SH-SY5Y (cell line): ENCODE data around the gene RAB3C.

Source experiments
- GATA2 ChIP-seq: IDR thresholded peaks from 2 replicates; pipeline ENCODE4 v1.6.1; 2011; ENCODE audit warnings: mild to moderate bottlenecking, low read depth, low read length
- GATA3 ChIP-seq: IDR thresholded peaks from 2 replicates; pipeline ENCODE4 v1.6.1; 2011; ENCODE audit warnings: low read depth, mild to moderate bottlenecking, low read length, moderate library complexity

The RAB3C gene

DNA sequence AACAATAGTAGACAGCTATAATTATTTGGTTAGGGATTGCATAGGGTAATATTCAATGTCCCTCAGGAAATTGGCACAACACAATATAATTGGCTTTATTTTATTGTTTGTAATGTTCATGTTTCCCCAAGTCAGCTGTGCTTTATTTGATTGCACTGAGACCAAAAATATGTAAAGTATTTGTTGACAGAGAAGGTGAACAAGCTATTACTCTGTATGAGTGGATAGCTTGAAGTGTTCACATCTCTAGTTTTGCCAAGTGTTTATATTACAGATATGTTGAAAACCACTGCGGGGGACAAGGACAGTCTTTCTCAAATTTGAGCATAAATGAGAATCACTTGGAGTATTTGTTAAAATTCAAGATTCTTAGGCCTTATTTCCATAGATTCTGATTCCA lies 83.3 kb downstream of the RAB3C start:
- no peak for TF ChIP-seq GATA2
- TF ChIP-seq GATA3: no peak

GRCh38 chr5:58666598-58667581 lies 84.0 kb downstream of the RAB3C start:
- TF ChIP-seq GATA2: no peak
- TF ChIP-seq GATA3: no peak

GRCh38 chr5:58670582-58670981 lies 87.7 kb downstream of the RAB3C start:
- TF ChIP-seq GATA3 (no peak), GATA2 (no peak)

- TF ChIP-seq GATA2 (no peak), GATA3 (no peak)
Measured at GRCh38 chr5:58671155-58671554, 88.3 kb downstream of the RAB3C start.

- TF ChIP-seq GATA2: no peak
- no peak for TF ChIP-seq GATA3
Measured at GRCh38 chr5:58672521-58672920, 89.6 kb downstream of the RAB3C start.

- TF ChIP-seq GATA2 (no peak), GATA3 (no peak)
Measured at GRCh38 chr5:58674070-58674469, 91.2 kb downstream of the RAB3C start.

- no peak for TF ChIP-seq GATA2
- no peak for TF ChIP-seq GATA3
Measured at GRCh38 chr5:58674711-58675110, 91.8 kb downstream of the RAB3C start.

DNA sequence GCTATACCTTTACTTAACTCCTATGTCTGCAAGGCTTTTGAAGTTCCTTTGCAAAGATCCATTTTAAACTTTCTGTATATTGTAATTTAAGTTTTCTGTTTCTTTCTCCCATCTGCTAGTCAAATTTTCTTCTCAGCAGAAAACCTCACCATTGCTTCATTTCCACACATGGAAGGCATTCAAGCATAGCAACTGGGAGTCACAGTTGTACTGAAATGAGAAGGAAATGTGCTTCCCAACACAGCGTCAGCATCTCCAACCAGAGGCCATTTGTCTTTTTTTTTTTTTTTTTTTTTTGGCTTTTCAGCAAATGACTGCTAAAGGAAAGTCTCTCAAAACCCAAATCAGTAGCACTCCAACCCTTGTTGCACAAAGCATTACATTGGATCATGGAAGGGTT lies 92.5 kb downstream of the RAB3C start:
- TF ChIP-seq GATA3: no peak
- no peak for TF ChIP-seq GATA2

DNA sequence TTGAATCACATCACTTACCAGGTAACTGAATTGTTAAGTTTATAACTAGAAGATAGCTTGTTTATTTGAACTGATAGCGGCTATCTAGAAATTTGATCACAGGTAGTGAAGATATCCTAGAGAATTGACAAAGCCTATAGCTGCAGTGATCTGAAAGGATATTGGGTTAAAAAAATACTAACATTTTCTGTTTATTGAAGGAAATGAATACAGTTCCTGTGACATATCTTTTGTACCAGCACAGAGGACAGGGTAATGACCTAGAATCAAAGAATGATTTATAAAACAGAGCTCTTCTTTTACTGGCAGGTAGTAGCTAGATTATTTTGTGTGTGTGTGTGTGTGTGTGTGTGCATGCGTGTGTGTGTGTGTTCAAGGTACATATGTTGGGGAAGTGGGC lies 94.8 kb downstream of the RAB3C start:
- TF ChIP-seq GATA2: no peak

- TF ChIP-seq GATA2: no peak
- no peak for TF ChIP-seq GATA3
Measured at GRCh38 chr5:58680503-58680902, 97.6 kb downstream of the RAB3C start.

- no peak for TF ChIP-seq GATA3
- no peak for TF ChIP-seq GATA2
Measured at GRCh38 chr5:58681943-58682342, 99.1 kb downstream of the RAB3C start.

DNA sequence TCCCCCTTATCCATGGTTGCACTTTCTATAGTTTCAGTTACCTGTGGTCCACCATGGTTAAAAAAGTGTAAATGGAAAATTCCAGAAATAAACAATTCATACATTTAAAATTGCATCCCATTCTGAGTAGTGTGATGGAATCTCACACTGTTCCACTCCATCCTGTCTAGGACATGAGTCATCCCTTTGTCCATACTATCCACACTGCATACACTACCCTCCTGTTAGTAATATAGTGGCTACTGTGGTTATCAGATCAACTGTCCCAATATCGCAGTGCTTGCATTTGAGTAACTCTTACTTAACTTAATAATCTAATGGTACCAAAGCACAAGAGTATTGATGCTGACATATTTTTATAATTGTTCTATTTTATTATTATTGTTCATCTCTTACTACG lies 100.7 kb downstream of the RAB3C start:
- TF ChIP-seq GATA3 (no peak), GATA2 (no peak)

GRCh38 chr5:58687079-58687478 lies 104.2 kb downstream of the RAB3C start:
- TF ChIP-seq GATA2 (no peak), GATA3 (no peak)

DNA sequence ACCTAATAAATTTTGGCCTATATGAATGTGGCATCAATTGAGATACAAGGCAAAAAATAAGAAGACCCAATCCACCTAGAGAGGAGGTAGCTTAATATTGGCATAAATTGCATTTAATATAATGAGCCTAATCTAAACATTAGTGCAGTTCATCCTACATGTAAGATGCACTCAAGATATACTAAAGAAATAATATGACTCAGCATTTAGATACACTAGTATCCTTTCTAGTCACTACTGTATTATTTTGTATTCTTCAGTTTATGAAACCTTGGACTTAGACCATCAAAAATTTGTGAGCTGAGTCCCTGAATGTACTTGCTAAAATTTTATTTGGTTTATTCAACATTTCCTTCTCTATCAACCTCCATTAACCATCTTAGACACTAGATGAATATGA lies 104.7 kb downstream of the RAB3C start:
- no peak for TF ChIP-seq GATA2
- TF ChIP-seq GATA3: no peak

- no peak for TF ChIP-seq GATA3
- no peak for TF ChIP-seq GATA2
Measured at GRCh38 chr5:58699762-58700118, 116.9 kb downstream of the RAB3C start.

DNA sequence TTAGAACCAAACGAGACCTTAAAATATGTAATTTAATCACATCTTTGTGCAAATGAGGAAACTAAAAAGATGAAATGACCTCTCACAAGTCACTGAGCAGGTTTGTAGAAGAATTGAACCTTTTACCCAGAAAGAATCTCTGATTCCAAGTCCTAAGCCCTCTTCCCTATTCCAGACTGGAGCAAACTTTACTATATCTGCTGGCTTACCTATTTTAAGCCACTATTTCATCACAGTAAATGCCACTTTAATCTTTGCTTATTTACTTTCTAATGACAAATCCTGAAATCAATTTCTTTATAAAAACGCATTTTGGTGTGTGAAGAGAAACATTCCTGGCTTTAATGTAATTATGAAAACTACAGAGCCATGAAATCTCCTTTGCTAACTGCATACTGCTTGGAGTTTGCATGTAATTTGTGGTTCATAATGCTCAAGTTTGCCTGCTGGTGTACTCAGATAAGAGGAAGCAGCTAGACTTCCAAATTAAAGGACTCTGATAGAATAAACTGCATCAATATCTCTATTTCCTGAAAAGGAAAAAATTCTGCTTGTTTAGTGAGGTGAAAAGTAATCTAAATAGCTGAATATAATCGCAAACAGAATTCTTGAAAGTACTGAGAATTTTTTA lies 121.2 kb downstream of the RAB3C start:
- TF ChIP-seq GATA3 (no peak), GATA2 (no peak)
